K562 (cell line): ENCODE measurements around the gene ZNF484. TPM values are rescaled to one million over a fixed set of nuclear protein-coding genes. Genes with fewer than 3 reads are reported as not detected.

Experiments used
- ATAC-seq: fragments of 200-7000 bp; cut with Tn5 transposase; 3 replicates; pipeline ENCODE4 v1.9.1; 2020; ENCODE audit warnings: moderate library complexity
- BruUV-seq: library from RNA; stranded (reverse); fragments of 400-500 nt; replicated peaks from 2 replicates; lab custom pipeline; 2021; lab: Mats Ljungman, UMichigan
- CTCF ChIA-PET: fragments of 300-600 bp; formaldehyde crosslinking; extraction: SDS; loops from one replicate; lab custom pipeline; 2021; ENCODE audit warnings: low intra/inter-chr PET ratio; lab: Yijun Ruan, JAX
- POLR2A ChIA-PET: fragments of 300-600, 350-650 bp; sonication (Branson Sonifier 250); formaldehyde crosslinking; extraction: SDS; loops from one replicate; lab custom pipeline; 2021; ENCODE audit warnings: antibody characterized with exemption, inconsistent platforms; lab: Yijun Ruan, JAX
- DNase-seq, 4 experiments: peaks; one replicate each; pipeline versions ENCODE4 v3.0.0 to v3.0.0-alpha.2; 2011 to 2018; ENCODE audit warnings: low spot score in 3 of 4, mixed read lengths in 3 of 4; ENCODE audit errors: extremely low read depth in 1 of 4
- FAIRE-seq: peaks from 2 replicates; lab custom pipeline; 2011; peaks lifted over from hg19 to GRCh38; lab: Jason Lieb, UNC
- H2AFZ ChIP-seq: 2 replicates; pipeline ENCODE4 v1.6.0; 2011; ENCODE audit warnings: low read depth, low read length, control low read depth, inconsistent platforms
- H3K27ac ChIP-seq: fragments of 200-600 bp; 3 replicates; pipeline ENCODE4 v1.8.0; 2011; ENCODE audit warnings: low read depth, mild to moderate bottlenecking, control low read depth, inconsistent platforms, low read length, moderate library complexity, mixed read lengths; ENCODE audit errors: extremely low read depth
- H3K27me3 ChIP-seq, 2 experiments: fragments of 300-600 bp in 1 of 2; 2 replicates in 1 of 2; 3 replicates in 1 of 2; pipeline versions ENCODE4 v1.6.0 to v1.8.0; 2011; ENCODE audit warnings: inconsistent platforms in 2 of 2, low read length in 2 of 2, mild to moderate bottlenecking in 1 of 2, mixed read lengths in 1 of 2, moderate library complexity in 1 of 2; ENCODE audit not compliant: control insufficient read depth in 2 of 2, insufficient read depth in 2 of 2
- H3K36me3 ChIP-seq: fragments of 300-600 bp; 3 replicates; pipeline ENCODE4 v1.8.0; 2011; ENCODE audit warnings: mild to moderate bottlenecking, low read length, inconsistent platforms; ENCODE audit not compliant: control insufficient read depth, insufficient read depth
- H3K4me1 ChIP-seq, 2 experiments: fragments of 200-600 bp in 1 of 2; replicated peaks in 1 of 2; 2 replicates in 1 of 2; 3 replicates in 1 of 2; pipeline versions ENCODE4 v1.5.1 to v1.8.0; 2011; ENCODE audit warnings: inconsistent platforms in 2 of 2, low read length in 2 of 2, mild to moderate bottlenecking in 1 of 2, mixed read lengths in 1 of 2, moderate library complexity in 1 of 2; ENCODE audit not compliant: control insufficient read depth in 2 of 2, insufficient read depth in 2 of 2
- H3K4me2 ChIP-seq: 2 replicates; pipeline ENCODE4 v1.6.1; 2011; ENCODE audit warnings: low read length, control low read depth, inconsistent platforms, mixed read lengths; ENCODE audit not compliant: insufficient read depth
- H3K4me3 ChIP-seq: fragments of 200-600 bp; sonication (generic), shearing (Covaris generic); 2 replicates; pipeline ENCODE4 v1.5.1; 2016; ENCODE audit warnings: control low read depth, inconsistent platforms
- H3K79me2 ChIP-seq: fragments of 200-600 bp; 3 replicates; pipeline ENCODE4 v1.8.0; 2011; ENCODE audit warnings: low read length, inconsistent platforms; ENCODE audit not compliant: control insufficient read depth, insufficient read depth
- H3K9ac ChIP-seq, 2 experiments: 2 replicates each; pipeline versions ENCODE4 v1.6.0 to v1.6.1; 2011; ENCODE audit warnings: low read depth in 2 of 2, low read length in 2 of 2, control low read depth in 1 of 2, inconsistent platforms in 1 of 2, mild to moderate bottlenecking in 1 of 2, mixed read lengths in 1 of 2; ENCODE audit not compliant: insufficient read depth in 1 of 2
- H3K9me1 ChIP-seq: one replicate; pipeline ENCODE4 v1.6.0; 2011; ENCODE audit warnings: inconsistent platforms, mild to moderate bottlenecking, low read length, moderate library complexity; ENCODE audit not compliant: control insufficient read depth, insufficient read depth
- H3K9me3 ChIP-seq: replicated peaks from 2 replicates; pipeline ENCODE4 v1.5.1; 2011; ENCODE audit warnings: low read depth, low read length, inconsistent platforms; ENCODE audit not compliant: control insufficient read depth, insufficient read depth
- H4K20me1 ChIP-seq: replicated peaks from 2 replicates; pipeline ENCODE4 v1.6.1; 2011; ENCODE audit warnings: low read length, inconsistent platforms, mixed read lengths; ENCODE audit not compliant: control insufficient read depth, insufficient read depth
- ADNP ChIP-seq: fragments of 200-800 bp; sonication (Bioruptor generic); IDR thresholded peaks from 2 replicates; pipeline ENCODE4 v1.6.1; 2016; ENCODE audit warnings: missing genetic modification characterization, missing compliant biosample characterization
- CBX1 ChIP-seq: sonication (generic); IDR thresholded peaks from 2 replicates; pipeline ENCODE4 v1.6.1; 2016; ENCODE audit warnings: antibody characterized with exemption, low read depth, mild to moderate bottlenecking
- DPF2 ChIP-seq: fragments of 450-650 bp; IDR thresholded peaks from 2 replicates; pipeline ENCODE4 v1.6.1; 2016
- ELF1 ChIP-seq: fragments of 200-800 bp; sonication (Bioruptor generic); IDR thresholded peaks from 2 replicates; pipeline ENCODE4 v1.6.1; 2016; ENCODE audit warnings: missing genetic modification characterization, missing compliant biosample characterization
- NCOA6 ChIP-seq: fragments of 450-650 bp; IDR thresholded peaks from 2 replicates; pipeline ENCODE4 v1.6.1; 2017; ENCODE audit warnings: mild to moderate bottlenecking
- SMARCA5 ChIP-seq: fragments of 450-650 bp; IDR thresholded peaks from 2 replicates; pipeline ENCODE4 v1.6.1; 2016
- SPI1 ChIP-seq: IDR thresholded peaks from 2 replicates; pipeline ENCODE4 v1.6.1; 2011; ENCODE audit warnings: low read depth, low read length, control low read depth, borderline replicate concordance
- TOE1 ChIP-seq, 2 experiments: fragments of 450-650 bp in 1 of 2; sonication (generic) in 1 of 2; formaldehyde crosslinking in 1 of 2; IDR thresholded peaks; 2 replicates each; pipeline versions ENCODE4 v1.7.1 to v1.8.0; 2016 to 2022; ENCODE audit warnings: borderline replicate concordance in 2 of 2, mild to moderate bottlenecking in 2 of 2, antibody characterized with exemption in 1 of 2, inconsistent platforms in 1 of 2, low read depth in 1 of 2, missing genetic modification reagents in 1 of 2, moderate library complexity in 1 of 2
- ZNF121 ChIP-seq: sonication (generic); formaldehyde crosslinking; conservative IDR thresholded peaks from 2 replicates; pipeline ENCODE4 v1.8.0; 2022; ENCODE audit warnings: missing genetic modification reagents
- ZNF134 ChIP-seq: fragments of 250-450 bp; sonication (Bioruptor Pico); conservative IDR thresholded peaks from 2 replicates; pipeline ENCODE4 v1.4.0; 2020
- ZNF140 ChIP-seq: fragments of 250-450 bp; sonication (Bioruptor Pico); IDR thresholded peaks from 2 replicates; pipeline ENCODE4 v1.8.0; 2021; ENCODE audit warnings: moderate library complexity, mild to moderate bottlenecking, inconsistent platforms
- ZNF175 ChIP-seq: fragments of 200-800 bp; sonication (Bioruptor generic); IDR thresholded peaks from 2 replicates; pipeline ENCODE4 v1.6.1; 2016; ENCODE audit warnings: low read depth, mild to moderate bottlenecking, missing genetic modification characterization, missing compliant biosample characterization
- WGBS: fragments of 100-300 bp; shearing (Covaris generic); methylation state at CpG from one replicate; pipeline ENCODE4 v1.1.6; 2016; ENCODE audit warnings: low coverage, mixed read lengths; ENCODE audit not compliant: insufficient coverage; ENCODE audit errors: missing lambda C conversion rate; 5-methylcytosine and 5-hydroxymethylcytosine counted together
- in situ Hi-C: fragments of 300-500 bp; cut with MboI; formaldehyde crosslinking; loops from 4 replicates; pipeline ENCODE4 v1.15.0; 2018; ENCODE audit warnings: inconsistent platforms, mixed read lengths
- intact Hi-C: fragments of 100-400 bp; cut with micrococcal nuclease; formaldehyde crosslinking; loops from 2 replicates; pipeline ENCODE4 v1.14.2; 2022
- polyA plus RNA-seq, 8 experiments: library from polyadenylated mRNA; depleted of rRNA in 4 of 8; stranded (reverse) in 5 of 8; unstranded in 3 of 8; fragments of >200 nt; fragmentation: Nextera tagmentation in 2 of 8; fragmentation: Illumina TruSeq in 1 of 8; extraction: Ambion mirVana in 2 of 8; extraction: Trizol in 1 of 8; gene quantifications; 2 replicates each; pipeline versions ENCODE4 v1.2.1 to v1.2.3, GENCODE V29; 2011 to 2014; ENCODE audit warnings: inconsistent platforms in 1 of 8, missing spikeins in 1 of 8
- total RNA-seq, 7 experiments: library from RNA; depleted of rRNA in 6 of 7; stranded (reverse); fragments of >200 nt in 6 of 7; fragmentation: Illumina TruSeq in 2 of 7; extraction: Trizol in 2 of 7; gene quantifications; 2 replicates each; pipeline versions ENCODE4 v1.2.1 to v1.2.3, GENCODE V29; 2011 to 2021; ENCODE audit warnings: low replicate concordance in 1 of 7
- TF ChIP-seq, protein P1 (sequence below): sonication (generic); formaldehyde crosslinking; IDR thresholded peaks from 2 replicates; pipeline ENCODE4 v1.8.0; 2023; ENCODE audit warnings: mild to moderate bottlenecking, missing genetic modification reagents
- TF ChIP-seq, protein P2 (sequence below): fragments of 450-650 bp; formaldehyde crosslinking; IDR thresholded peaks from 2 replicates; pipeline ENCODE4 v1.4.0; 2020; ENCODE audit warnings: mild to moderate bottlenecking, mixed read lengths

Gene ZNF484
- total and polyA plus RNA-seq, 9 of the 15 experiments (the other 6 are each of a cell fraction or from before 2014, with no cell fraction given) = 1.1 to 5.8 (median 2.5) TPM

DNA sequence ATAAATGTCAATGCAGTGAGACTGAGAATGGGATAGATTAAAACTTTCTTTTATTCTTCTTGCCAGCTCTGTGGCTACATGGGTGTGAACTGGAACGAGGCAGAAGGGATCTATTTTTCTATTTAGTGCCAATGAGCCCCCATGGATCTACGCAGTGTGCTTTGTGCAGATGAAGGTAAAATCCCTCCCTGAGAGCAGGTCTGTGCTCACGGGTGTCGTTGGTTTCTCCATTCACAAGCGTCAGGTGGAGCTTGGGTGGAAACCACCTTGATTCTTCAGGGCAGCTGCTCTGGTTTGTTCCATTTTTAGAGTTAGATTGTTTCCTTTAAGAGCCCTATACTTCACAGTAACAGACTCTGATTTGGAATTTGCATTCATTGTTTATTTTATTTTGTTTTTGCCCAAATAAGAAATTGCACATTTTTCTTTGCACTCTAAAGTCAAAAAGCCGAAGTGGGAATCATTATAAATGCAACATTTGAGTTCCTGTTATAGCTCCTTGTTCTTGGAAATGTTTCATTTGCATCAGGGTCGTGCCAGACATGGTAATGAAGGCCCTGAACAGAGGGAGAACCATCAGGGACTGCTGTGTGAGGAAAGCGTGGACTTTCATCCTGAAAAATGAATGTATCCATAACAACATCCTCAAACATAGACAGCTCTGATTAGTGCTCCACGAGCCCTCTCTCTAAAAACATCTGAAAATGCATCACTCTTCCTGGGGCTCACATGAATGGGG is 82.1 kb downstream of the ZNF484 start:
- intact Hi-C loops = loop anchor here (10.0 kb wide), 1 partner anchor 161 kb away; no protein-coding TSS in a partner anchor
- H4K20me1 ChIP-seq = no peaks in the 10 kb centered on the region
- ChIA-PET POLR2A (interaction anchor here (0.6 kb wide), 2 partner anchors 32 to 548 kb away, joined by 3 to 4 read pairs; no protein-coding TSS in a partner anchor), CTCF (no interaction called here)
- H3K9ac ChIP-seq = no peak overlapping the region
- no peak overlapping the region for H3K27ac ChIP-seq
- no peaks in the 10 kb centered on the region for H3K9me1 ChIP-seq
- FAIRE-seq (no peak), DNase-seq (no peak), ATAC-seq (no peak)
- no peaks in the 10 kb centered on the region for H3K4me1 ChIP-seq
- H3K27me3 ChIP-seq = peaks cover 23 to 66% of the 10 kb centered on the region in 2 experiments; a peak in 4 of 5 replicates
- no peaks in the 10 kb centered on the region for H3K79me2 ChIP-seq
- in situ Hi-C loops = loop anchor here (10.0 kb wide), 1 partner anchor 661 kb away; no protein-coding TSS in a partner anchor
- 0% methylated on average over 9 of the region's 9 CpGs for WGBS
- no peak overlapping the region for H2AFZ ChIP-seq
- no peak overlapping the region for H3K4me3 ChIP-seq
- H3K9me3 ChIP-seq = no peaks in the 10 kb centered on the region
- BruUV-seq = no TSS peak
- no peak overlapping the region for H3K4me2 ChIP-seq
- H3K36me3 ChIP-seq = no peaks in the 10 kb centered on the region
- TF ChIP-seq CBX1 (no peak), ZNF140 (CRISPR knock-in tag) (no peak), ADNP (tag) (no peak), ZNF121 (CRISPR knock-in tag) (no peak), SPI1 (no peak), NCOA6 (no peak), DPF2 (no peak), ELF1 (tag) (no peak), ZNF175 (CRISPR knock-in tag) (no peak), TOE1 (IDR thresholded peaks at IDR 0.05; ENCODE audit: borderline replicate concordance) (no peak), TOE1 (CRISPR knock-in tag; IDR thresholded peaks at IDR 0.05; ENCODE audit: borderline replicate concordance, low read depth) (no peak), SMARCA5 (no peak), ZNF134 (CRISPR knock-in tag) (no peak)
- TF ChIP-seq, protein P1, sequence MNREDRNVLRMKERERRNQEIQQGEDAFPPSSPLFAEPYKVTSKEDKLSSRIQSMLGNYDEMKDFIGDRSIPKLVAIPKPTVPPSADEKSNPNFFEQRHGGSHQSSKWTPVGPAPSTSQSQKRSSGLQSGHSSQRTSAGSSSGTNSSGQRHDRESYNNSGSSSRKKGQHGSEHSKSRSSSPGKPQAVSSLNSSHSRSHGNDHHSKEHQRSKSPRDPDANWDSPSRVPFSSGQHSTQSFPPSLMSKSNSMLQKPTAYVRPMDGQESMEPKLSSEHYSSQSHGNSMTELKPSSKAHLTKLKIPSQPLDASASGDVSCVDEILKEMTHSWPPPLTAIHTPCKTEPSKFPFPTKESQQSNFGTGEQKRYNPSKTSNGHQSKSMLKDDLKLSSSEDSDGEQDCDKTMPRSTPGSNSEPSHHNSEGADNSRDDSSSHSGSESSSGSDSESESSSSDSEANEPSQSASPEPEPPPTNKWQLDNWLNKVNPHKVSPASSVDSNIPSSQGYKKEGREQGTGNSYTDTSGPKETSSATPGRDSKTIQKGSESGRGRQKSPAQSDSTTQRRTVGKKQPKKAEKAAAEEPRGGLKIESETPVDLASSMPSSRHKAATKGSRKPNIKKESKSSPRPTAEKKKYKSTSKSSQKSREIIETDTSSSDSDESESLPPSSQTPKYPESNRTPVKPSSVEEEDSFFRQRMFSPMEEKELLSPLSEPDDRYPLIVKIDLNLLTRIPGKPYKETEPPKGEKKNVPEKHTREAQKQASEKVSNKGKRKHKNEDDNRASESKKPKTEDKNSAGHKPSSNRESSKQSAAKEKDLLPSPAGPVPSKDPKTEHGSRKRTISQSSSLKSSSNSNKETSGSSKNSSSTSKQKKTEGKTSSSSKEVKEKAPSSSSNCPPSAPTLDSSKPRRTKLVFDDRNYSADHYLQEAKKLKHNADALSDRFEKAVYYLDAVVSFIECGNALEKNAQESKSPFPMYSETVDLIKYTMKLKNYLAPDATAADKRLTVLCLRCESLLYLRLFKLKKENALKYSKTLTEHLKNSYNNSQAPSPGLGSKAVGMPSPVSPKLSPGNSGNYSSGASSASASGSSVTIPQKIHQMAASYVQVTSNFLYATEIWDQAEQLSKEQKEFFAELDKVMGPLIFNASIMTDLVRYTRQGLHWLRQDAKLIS (CRISPR knock-in tag) = no peak
- TF ChIP-seq, protein P2, sequence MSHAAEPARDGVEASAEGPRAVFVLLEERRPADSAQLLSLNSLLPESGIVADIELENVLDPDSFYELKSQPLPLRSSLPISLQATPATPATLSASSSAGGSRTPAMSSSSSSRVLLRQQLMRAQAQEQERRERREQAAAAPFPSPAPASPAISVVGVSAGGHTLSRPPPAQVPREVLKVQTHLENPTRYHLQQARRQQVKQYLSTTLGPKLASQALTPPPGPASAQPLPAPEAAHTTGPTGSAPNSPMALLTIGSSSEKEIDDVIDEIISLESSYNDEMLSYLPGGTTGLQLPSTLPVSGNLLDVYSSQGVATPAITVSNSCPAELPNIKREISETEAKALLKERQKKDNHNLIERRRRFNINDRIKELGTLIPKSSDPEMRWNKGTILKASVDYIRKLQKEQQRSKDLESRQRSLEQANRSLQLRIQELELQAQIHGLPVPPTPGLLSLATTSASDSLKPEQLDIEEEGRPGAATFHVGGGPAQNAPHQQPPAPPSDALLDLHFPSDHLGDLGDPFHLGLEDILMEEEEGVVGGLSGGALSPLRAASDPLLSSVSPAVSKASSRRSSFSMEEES = no peak
